Renal cortex interstitium (tissue), 11 donors: ENCODE data around the gene RBM34. TPM values are rescaled to one million over a fixed set of nuclear protein-coding genes. Genes with fewer than 3 reads are reported as not detected.

ENCODE experiments used
- DNase-seq, 11 donors: peaks; one replicate each; pipeline ENCODE4 v3.0.0-alpha.2; 2013; ENCODE audit warnings: low read depth in 9 of 11, low spot score in 4 of 11; ENCODE audit errors: extremely low read depth in 1 of 11
- polyA plus RNA-seq, 3 donors: library from polyadenylated mRNA; unstranded; fragments of 120-200 nt; gene quantifications; one replicate each; pipeline ENCODE4 v1.2.1, GENCODE V29; 2013; ENCODE audit not compliant: insufficient read length in 3 of 3

The RBM34 gene
- polyA plus RNA-seq, 3 donors: 69.7 to 86.9 (median 76.8) TPM

DNA sequence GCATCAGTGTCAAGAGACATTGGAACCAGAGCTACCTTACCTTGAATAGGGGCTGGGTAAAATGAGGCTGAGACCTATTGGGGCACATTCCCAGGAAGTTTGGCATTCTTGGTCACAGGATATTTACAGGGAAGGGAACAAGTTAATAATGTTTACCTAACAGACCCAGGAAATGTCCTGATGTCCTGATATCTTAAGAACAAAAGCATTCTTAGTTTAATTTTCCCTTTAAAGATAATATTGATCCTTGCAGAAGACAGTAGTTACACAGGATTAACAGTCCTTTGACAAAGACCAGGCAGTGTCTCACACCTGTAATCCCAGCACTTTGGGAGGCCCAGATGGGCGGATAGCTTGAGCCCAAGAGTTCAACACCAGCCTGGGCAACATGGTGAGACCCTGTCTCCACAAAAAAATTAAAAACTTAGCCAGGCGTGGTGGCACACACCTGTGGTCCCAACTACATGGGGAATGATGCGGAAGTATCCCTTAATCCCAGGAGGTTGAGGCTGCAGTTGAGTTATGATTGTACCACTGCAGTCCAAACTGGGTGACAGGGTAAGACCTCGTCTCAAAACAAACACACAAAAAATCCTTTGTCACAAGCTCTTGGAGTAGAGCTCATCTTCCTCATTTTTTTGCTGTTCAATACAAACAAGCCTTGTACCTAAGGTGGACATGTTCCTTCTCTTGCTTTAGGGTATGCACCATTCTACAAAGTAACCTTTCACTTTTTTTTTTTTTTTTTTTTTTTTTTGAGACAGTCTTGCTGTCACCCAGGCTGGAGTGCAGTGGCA, 31.1 kb downstream of the RBM34 start:
- DNase-seq: no peak

DNA sequence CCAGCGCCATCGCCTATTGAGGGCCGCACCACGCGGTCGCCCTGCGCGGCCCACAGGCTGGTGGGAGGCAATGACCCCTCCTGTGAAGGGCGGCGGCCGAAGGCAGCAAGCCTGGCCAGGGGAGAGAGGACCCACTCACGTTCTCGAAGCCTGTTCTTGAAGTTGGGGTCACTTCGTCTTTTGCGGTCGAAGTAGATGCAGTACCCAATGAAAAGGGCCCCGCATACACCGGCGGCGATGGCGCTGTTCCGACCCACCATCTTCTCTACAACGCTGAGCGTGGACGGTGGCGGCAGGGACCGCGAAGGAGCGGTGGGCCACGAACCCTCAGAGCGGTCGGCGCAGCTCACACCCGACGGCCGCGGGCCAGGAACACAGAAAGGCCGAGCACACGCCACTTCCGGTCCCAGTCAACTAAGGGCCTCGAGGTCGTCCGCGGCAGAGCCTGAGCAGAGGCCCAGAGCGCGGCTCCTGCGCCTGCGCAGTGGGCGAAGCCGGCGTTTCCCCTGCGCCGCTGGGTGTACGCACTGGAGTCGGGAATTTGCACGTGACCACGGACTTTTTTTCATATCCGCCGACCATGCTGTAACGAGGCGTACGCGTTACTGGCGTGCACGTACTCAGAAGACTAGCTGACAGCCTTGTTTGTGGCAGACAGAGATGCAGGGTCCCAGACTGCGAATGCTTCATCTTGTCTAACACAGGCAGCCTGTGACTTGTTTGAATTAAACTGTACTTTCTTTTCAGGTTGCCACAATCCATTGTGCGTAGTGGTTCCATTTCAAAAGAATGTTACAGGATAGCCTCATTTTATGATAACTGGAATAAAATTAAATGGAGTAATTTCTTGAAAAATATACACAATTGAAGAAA, 32.4 kb downstream of the RBM34 start, which contains the start of gene TOMM20:
TSS of gene TOMM20 (minus strand) at position 382 of the 873 bp plus-strand sequence. CDS start at position 260, 122 bp downstream.
- peak; percentile 89 to 98 (median 97) for DNase-seq

DNA sequence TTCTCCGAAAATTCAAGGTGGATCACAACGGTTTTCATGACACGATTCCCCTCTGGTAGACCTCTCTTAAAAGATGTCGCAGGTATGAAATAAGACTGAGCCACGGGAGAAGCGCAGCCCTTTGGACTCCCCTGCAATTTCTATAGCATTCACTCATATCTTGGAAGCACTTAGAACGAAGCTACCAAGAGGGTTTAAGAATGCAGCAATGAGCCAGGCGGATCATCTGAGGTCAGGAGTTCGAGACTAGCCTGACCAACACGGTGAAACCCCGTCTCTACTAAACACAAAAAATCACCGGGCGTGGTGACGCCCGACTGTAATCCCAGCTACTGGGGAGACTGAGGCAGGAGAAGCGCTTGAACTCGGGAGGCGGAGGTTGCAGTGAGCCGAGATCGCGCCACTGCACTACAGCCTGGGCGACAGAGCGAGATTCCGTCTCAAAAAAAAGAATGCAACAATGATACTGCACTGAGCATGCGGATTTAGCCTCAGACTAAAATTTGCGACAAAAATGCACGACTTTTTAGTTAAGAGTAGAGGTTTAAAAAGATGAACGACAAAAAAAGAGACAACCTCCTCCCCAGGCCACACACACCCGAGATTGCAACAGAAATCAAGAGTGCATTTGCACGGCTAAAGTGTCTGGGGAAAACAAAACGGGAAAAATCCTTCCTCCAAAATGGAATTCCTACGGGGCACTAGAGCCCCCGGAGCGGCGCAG, 33.2 kb downstream of the RBM34 start:
- DNase-seq: peak in 4 of 11 donors; percentile 8 to 39 (median 22)

DNA sequence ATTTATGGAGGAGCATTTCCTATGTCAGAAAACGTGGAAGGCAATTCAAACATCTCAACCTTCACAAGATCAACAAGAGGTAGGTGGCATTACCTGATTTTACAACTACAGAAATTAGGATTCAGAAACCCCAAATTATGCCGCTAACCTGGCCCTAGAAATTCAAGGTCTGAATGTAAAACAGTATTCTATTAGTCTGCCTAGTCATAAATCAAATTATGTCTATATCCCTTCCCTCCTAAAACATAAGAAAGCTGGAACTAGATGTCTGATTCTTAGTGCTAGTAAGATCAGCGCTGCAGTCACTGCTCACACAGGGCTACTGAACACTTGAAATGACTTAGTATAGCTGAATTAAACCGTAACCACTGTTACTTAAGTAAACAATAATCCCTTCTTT, 33.8 kb downstream of the RBM34 start:
- DNase-seq: peak in 1 of 11 donors; percentile 1

DNA sequence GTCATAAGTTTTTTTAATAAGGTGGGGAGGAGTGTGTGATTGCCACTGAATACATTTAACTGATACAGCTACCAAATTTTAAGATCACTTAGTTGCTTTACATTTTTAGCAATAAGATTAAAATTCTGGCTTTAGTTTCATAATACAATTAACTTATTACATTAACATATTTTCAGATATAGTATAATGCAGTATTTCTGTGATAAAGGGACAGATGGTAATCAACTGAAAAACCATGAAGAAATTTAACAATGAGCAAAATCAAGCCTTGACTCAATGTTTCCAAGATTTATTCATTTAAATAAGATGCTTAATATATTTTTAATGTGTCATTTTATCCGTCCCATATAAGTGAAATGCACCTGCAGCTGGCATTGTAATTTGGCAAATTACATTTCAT, 36.4 kb downstream of the RBM34 start:
- DNase-seq: no peak

DNA sequence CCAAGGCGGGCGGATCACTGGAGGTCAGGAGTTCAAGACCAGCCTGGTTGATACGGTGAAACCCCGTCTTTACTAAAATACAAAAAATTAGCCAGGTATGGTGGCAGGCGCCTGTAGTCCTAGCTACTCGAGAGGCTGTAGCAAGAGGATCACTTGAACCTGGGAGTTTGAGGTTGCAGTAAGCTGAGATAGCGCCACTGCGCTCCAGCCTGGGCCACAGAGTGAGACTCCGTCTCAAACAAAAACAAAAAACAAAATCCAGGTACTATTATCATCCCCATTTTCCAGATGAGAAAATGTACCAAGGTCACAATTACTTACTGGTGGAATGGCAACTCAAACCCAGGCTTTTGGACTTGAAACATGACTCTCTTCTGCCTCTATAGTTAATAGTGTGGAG, 36.9 kb downstream of the RBM34 start:
- DNase-seq: no peak

DNA sequence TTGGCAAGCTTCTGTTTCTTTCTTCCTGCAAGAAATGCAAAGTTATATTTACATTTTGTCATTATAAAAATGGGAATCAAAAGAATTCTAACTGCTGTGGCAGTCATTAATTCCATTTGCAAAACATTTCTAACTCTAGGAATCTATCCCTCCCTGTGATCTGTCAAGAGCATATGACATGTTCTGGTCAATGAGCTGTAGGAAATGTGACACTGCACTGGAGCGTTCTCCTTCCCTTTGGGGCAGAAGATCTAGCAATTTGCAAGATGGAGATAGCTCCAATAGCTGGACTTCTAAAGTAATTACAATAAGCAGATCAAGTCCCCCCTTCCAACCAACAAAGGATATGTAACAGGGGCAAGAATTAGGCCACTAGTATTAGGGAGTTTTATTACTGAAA, 38.7 kb downstream of the RBM34 start:
- no peak for DNase-seq

DNA sequence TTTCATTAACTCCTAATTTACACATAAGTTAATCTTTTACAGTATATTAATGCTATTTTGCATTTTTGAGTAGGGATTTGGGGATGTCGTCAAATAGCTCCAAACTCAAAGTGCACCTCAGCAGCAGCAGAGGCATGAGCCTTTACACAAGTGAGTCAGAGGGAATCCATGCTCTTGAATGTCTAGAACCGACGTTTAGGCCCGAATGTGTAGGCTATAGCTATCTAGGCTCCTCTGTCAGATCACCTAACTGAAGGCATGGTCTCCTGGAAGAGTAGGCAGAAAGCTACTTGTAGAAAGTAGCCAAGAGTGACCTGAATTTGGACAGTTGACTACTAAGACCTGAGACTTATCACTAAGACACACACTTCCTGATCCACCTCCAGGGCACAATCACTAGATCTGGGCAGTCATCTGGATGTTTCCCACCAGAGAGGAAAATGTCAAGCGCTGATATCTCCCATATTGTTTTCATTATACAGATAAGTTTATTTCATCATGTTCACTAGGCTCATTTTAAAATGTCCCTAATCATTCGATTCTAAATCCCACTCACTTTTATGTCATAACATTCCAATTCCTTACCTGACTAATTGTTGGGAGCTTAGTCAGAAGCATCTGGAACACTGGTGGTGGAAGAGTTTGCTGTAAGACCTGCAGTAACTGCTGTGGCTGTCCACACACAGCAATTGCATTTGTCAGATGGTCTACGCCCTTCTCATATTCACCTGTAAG, 47.7 kb downstream of the RBM34 start:
- DNase-seq: no peak

DNA sequence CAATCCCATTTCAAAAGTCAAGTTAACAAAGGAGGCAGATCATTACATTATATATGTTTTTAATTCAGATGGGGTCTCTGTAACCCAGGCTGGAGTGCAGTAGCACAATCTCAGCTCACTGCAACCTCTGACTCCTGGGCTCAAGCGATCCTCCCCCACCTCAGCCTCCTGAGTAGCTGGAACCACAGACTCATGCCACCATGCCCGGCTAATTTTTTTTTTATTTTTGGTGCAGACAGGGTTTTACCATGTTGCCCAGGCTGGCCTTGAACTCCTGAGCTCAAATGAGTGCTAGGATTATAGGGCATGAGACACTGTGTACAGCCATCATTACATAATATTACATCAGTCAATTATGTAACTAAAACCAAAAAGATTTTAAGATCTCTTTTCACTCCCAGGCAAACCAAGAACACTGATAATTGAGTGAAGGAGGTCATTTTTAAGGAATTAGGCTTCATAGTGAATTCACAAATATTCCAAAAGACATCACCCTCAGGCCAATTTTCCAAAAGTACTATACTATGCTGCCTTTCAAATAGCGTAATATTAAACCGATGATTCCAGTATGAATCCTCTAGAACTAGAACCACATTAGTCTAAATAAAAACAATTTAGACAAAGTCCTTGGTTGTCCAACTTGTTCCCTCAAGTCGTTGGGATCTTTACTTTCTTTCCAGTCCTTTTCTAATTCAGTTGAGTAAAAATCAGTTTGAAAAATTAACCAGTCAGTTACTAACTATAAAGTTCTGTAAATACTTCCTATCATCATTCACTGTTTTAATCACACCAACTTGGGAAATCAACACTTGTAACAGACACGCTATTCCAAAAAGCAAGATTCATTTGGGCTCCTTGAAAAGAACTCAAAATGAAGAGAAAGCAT, 48.5 kb downstream of the RBM34 start:
- no peak for DNase-seq

DNA sequence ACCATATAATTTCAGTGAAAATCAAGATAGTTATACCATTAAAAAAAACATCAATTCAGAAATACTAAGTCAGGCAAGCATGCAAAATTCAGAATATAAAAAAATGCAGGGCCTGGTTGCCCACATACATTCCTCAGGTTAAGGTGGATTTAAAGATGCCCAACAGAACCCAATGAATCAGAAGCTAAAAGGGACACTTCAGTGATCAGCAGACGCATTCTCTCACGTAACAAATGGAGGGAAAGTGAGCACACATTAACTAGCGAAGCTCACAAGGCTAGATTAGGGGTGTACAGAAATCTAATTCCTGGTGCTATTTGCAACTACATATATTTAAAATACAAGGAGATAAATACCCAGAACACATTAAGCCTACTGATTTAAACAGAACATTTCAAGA, 49.9 kb downstream of the RBM34 start:
- no peak for DNase-seq

DNA sequence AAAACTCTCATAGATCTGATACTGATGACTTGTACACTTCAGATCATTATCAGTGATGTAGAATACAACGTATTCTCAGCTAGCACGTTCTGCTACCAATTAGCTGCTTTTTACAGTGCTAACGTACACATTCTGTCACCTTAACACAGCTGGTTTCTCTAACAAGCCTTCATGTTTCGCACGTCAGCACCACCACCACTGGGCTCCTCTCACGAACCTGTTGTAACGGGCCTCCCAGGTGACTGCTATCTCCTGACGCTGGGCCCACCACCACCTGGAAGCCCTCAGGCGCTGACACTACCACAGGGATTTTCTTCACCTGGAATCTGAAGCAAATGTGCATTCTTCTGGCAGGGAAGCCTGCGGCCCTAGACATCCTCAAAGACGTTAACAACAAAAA, 52.2 kb downstream of the RBM34 start:
- no peak for DNase-seq

DNA sequence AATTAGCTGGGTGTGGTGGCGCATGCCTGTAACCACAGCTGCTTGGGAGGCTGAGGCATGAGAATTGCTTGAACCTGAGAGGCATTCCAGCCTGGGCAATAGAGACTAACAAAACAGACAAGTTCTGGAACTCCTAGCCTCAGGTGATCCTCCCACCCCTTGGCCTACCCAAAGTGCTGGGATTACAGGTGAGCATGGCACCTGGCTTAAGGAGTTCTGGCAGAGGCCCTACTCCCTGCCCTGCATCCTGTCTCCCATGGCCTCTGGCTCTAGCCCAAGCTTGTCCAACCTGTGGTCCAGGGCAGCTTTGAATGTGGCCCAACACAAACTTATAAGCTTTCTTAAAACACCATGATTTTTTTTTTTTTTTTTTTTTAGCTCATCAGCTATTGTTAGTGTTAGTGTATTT, 52.9 kb downstream of the RBM34 start:
- no peak for DNase-seq

DNA sequence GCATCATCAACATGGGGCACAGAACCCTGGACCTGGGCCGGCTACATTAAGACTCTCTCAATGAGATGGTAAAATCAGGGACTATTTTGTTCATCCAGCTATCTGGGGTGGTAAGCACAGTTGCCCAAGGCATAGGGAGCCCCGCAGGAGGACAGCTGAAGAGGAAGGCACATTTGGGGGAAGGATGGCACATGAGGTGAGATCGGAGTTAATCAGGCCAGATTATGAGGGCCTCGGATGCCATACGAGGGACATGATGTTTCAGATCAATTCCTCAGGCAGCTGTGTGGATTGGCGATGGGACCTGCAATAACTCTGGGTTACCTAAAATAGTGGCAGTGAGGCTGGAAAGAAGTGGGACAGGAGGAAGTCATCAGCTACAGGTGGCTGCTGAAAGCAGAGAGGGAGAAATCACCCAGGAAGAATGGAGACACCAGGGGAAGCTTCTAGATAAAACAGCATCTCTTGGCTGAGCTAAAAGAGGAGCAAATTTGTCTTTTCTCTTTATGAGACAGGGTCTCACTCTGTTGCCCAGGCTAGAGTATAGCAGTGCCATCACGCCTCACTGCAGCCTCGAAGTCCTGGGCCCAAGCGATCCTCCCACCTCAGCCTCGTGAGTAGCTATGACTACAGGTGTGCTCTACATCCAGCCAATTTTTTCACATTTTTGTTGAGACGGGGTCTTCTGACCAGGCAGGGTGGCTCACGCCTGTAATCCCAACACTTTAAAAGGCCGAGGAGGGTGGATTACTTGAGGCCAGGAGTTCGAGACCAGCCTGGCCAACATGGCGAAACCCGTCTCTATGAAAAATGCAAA, 53.5 kb downstream of the RBM34 start:
- no peak for DNase-seq

DNA sequence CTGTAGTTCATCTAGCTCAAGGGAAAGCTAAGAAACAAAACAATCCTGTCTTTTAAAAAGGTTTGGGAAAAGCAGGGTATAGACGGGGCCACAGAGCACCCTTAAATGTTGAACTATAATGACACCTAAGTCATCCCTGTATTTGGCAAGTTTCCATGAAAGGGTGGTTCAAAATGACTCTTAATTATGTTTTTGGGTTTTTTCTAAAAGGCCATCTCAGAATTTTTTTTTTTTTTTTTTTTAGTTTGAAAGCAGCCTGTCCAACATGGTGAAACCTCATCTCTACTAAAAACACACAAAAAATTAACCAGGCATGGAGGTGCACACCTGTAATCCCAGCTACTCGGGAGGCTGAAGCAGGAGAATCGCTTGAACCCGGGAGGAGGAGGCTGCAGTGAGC, 54.6 kb downstream of the RBM34 start:
- DNase-seq: no peak

DNA sequence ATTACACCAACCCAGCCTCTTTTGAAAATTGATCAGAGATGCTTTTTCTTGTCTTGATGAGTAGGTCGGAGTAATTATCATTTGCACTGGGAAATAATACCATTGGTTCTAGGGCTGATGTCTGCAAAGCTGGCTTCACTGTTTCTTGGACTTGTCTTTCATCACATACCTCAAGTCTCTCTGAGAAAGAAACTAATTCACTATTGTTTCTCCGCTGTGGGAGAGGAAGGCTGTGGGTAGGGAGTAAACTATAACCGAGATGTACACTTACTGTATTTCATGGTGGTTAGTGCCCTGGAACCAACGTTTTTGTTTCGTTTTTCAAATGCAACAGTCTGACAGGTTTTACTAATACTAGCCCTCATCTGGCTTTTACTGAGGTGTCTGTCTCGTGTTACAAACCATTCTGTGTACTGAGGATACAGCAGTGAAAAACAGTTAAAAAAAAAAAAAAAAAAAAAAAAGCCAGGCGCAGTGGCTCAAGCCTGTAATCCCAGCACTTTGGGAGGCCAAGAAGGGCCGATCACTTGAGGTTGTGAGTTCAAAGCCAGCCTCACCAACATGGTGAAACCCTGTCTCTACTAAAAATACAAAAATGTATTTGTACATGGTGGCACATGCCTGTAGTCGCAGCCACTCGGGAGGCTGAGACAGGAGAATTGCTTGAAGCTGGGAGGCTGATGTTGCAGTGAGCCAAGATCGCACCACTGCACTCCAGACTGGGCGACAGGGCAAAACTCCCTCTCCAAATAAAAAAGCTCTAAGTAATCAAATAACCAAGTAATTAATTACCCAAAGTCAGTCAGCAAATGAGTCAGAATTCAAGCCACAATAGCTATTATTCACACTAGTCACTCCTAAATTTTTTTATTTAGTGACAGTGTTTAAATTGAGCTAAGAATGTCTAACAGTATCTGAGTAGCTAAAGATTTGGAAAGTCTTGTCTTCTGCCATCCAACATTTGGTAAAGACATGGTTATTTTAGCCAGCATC, 55.7 kb downstream of the RBM34 start:
- no peak for DNase-seq

DNA sequence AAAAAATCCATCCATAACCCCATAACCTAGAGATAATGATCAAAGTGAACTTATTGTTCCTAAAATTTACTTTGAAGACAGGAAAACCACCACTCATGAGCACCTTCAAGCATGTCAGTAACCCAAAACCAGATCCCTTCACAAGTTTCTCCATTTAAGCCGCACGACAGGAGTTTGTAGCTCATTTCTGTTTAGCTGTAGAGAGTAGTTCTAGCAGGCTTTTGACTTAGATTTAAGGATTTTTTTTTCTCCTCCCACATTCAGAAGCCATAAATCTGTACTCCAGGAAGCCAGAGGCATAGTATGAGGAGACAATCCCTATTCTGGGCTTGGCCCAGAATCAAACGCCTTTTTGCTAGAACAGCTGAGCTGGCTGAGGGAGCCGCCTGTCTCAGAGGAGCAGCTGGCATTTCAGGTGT, 58.0 kb downstream of the RBM34 start:
- peak in 1 of 11 donors; percentile 63 for DNase-seq
